Epithelial cell of proximal tubule (primary cell): Measurements from ENCODE around the gene GPR25. TPM values are rescaled to one million over a fixed set of nuclear protein-coding genes. Genes with fewer than 3 reads are reported as not detected.

Source experiments
- DNase-seq: peaks from one replicate; pipeline ENCODE4 v3.0.0-alpha.2; 2011; ENCODE audit warnings: low read depth
- H3K4me3 ChIP-seq: 2 replicates; pipeline ENCODE4 v1.5.1; 2011; ENCODE audit warnings: low read depth, mild to moderate bottlenecking, low read length
- total RNA-seq: library from RNA; depleted of rRNA; stranded (reverse); fragments of >200 nt; gene quantifications from 2 replicates; pipeline ENCODE4 v1.2.3, GENCODE V29; 2015
- TF ChIP-seq, protein P1 (sequence below): conservative IDR thresholded peaks from 2 replicates; pipeline ENCODE4 v1.5.1; 2012; ENCODE audit warnings: low read depth, mild to moderate bottlenecking, low read length

GPR25 gene, protein sequence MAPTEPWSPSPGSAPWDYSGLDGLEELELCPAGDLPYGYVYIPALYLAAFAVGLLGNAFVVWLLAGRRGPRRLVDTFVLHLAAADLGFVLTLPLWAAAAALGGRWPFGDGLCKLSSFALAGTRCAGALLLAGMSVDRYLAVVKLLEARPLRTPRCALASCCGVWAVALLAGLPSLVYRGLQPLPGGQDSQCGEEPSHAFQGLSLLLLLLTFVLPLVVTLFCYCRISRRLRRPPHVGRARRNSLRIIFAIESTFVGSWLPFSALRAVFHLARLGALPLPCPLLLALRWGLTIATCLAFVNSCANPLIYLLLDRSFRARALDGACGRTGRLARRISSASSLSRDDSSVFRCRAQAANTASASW
- 0.65 TPM in 1 of 2 replicates, not detected in the other for total RNA-seq

DNA sequence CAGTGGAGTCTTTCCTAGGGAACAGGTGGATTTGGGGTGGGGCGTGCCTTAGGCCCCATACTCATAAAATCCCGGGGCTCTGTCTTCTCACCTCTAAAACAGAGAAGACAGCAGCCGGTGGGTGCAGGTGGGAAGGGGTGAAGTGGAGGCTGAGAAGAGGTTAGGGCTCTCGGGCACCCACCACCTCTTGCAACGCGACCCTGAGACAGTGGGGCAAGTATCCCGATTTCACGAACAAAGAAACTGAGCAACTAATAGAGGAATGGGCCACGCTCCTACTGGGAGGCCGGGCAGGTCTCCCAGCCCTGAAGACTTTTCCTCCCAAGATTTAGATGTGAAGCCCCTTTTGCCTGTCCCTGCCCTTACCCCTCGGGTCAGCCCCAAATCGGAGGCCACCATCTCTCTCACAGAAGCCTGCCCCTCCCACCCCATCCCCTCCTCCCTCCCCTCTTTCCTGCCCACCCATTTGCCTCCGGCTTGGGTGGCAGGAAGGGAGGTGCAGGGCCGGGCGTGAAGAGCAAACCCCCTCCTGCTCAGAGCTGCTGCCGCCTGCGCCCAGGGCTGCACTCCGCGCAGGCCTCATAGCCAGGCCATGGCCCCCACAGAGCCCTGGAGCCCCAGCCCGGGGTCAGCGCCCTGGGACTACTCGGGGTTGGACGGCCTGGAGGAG is at the start of gene GPR25:
GPR25 (plus strand) TSS at position 536 of the 670 bp plus-strand sequence; CDS start at position 593, 57 bp downstream.
- H3K4me3 ChIP-seq: peak within 1 kb of the TSS; percentile 16
- no peak for DNase-seq
- TF ChIP-seq, protein P1, sequence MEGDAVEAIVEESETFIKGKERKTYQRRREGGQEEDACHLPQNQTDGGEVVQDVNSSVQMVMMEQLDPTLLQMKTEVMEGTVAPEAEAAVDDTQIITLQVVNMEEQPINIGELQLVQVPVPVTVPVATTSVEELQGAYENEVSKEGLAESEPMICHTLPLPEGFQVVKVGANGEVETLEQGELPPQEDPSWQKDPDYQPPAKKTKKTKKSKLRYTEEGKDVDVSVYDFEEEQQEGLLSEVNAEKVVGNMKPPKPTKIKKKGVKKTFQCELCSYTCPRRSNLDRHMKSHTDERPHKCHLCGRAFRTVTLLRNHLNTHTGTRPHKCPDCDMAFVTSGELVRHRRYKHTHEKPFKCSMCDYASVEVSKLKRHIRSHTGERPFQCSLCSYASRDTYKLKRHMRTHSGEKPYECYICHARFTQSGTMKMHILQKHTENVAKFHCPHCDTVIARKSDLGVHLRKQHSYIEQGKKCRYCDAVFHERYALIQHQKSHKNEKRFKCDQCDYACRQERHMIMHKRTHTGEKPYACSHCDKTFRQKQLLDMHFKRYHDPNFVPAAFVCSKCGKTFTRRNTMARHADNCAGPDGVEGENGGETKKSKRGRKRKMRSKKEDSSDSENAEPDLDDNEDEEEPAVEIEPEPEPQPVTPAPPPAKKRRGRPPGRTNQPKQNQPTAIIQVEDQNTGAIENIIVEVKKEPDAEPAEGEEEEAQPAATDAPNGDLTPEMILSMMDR: no peak

DNA sequence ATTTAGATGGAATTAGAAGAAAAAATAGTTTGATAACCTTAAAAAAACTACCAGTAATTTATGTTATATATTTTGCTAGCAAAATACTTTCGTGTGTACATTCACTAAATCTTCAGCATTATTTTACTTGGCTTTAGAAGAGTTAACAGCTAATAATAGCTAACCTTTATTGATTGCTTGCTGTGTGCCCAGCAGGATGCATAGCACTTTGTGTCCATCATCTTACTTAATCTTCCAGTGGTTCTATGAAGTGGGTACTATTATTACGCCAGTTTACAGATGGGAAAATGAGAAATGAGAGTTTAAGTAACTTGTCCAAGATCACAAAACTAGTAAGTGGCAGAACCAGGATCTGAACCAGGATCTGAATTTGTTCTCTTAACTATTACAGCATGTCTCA is 41.7 kb upstream of the GPR25 start:
- no peak for DNase-seq
- TF ChIP-seq, protein P1: no peak
- no peak overlapping the region for H3K4me3 ChIP-seq

DNA sequence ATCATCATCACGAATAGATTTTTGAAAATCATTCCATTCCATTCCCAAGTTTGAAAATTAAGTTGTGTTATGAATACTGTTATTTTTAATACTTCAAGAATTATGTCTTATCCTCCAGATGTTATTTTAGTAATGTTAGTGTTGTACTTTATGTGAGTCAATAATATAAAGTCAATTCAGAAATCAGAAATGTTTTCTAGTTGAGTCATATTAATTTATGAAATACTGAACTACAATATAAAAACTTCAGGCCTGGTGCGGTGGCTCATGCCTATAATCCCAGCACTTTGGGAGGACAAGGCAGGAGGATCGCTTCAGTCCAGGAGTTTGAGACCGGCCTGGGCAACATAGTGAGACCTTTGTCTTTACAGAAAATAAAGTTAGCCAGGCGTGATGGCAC is 38.4 kb upstream of the GPR25 start:
- TF ChIP-seq, protein P1: no peak
- no peak overlapping the region for H3K4me3 ChIP-seq
- no peak for DNase-seq

DNA sequence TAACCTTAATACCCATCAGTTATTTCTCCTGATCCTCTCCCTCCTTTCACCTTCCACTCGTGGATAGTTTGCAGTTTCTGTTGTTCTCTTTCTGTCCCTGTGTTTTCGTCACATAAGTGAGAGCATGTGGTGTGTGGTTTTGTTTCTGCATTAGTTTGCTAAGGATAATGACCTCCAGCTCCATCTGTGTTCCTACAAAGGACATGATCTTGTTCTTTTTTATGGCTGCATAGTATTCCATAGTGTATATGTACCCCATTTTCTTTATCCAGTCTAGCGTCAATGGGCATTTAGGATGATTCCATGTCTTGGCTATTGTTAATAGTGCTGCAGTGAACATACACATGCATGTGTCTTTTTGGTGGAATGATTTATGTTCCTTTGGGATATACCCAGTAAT is 36.6 kb upstream of the GPR25 start:
- no peak for DNase-seq
- H3K4me3 ChIP-seq: no peak overlapping the region
- TF ChIP-seq, protein P1: no peak

DNA sequence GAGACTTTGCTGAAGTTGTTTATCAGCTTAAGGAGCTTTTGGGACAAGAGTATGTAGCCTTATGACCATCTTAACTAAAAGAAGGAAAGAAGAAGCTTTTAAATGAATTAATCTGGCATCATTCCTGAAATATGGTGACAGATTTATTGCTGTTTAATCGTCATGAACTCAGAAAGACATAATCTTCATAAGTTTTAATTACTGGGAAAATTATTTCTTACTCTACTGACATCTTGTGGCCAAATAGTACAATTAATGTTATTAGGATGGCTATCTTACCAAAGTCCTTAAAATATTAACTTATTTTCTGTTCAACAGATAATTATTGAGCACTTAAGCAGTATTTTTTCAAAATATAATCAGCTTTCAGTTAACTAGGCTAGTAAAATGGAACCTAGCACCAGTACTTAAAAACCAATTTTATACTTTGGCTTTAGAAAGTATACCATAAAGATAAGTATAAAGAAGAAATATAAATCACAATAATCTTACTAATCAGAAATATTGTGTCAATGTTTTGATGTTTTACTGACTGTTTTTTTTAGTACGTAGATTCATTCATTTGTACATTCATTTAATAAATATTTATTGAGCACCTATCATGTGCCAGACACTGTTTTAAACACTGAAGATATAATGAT is 34.7 kb upstream of the GPR25 start:
- DNase-seq: no peak
- TF ChIP-seq, protein P1: no peak
- H3K4me3 ChIP-seq: no peak overlapping the region

DNA sequence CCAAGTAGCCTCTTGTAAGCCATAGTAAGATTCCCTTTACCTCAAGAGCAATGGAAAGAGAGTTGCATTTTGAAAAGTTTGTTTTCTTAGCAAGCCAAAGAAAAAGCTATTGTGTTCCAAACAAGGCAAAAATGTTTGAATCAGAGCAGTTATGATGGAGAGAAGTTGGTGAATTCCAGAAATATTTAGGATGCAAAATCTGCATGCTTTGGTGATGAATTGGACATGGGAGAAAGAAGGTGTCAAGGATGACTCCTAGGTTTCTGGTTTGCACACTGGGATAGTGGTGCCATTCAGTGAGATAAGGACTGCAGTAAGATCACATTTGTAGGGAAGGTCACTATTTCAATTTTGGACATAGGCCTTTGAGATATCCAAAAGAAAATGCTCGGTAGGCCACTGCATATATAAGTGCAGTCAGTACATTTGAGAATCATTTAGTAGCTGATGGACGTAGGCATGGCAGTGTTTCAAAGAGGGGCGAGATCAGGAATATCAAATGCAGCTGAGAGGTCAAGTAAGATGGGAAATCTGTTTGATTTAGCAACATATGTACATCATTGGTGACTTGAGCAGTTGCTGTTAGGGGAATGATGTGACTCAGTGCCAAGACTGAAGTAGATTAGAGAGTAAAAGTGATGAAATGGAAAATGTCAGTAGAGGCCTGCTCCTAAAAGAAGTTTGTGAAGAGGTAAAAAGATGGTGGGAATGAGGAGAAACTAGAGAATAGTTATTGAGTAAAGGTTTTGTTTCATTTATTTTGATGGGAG is 33.9 kb upstream of the GPR25 start:
- DNase-seq: no peak
- TF ChIP-seq, protein P1: no peak
- H3K4me3 ChIP-seq: no peak overlapping the region
